Activated naive CD8-positive, alpha-beta T cell treated with anti-CD3 and anti-CD28 coated beads, Interleukin-2, amount 10 ng/mL, durations not matched to agents 7 days and 5 days (primary cell): ENCODE results near the gene MAB21L4. TPM values are rescaled to one million over a fixed set of nuclear protein-coding genes. Genes with fewer than 3 reads are reported as not detected.

Source experiments
- ATAC-seq: fragments of 150-1000 bp; cut with Tn5 transposase; one replicate; pipeline ENCODE4 v1.10.0; 2021; ENCODE audit warnings: low read depth, moderate library complexity
- POLR2A ChIA-PET: fragments of 350-600 bp; sonication (Branson Sonifier 250); formaldehyde crosslinking; loops from one replicate; lab custom pipeline; 2021; ENCODE audit warnings: antibody characterized with exemption; lab: Charles Lee
- DNase-seq: peaks from one replicate; pipeline ENCODE4 v3.0.0; 2021
- H3K27ac Mint-ChIP-seq: one replicate; pipeline ENCODE4 v1.8.0; 2022; ENCODE audit warnings: mild to moderate bottlenecking, mixed read lengths
- H3K27me3 Mint-ChIP-seq: one replicate; pipeline ENCODE4 v1.8.0; 2022; ENCODE audit warnings: mild to moderate bottlenecking, moderate library complexity, mixed read lengths
- H3K36me3 Mint-ChIP-seq: one replicate; pipeline ENCODE4 v1.8.0; 2021; ENCODE audit warnings: mild to moderate bottlenecking, mixed read lengths
- H3K4me1 Mint-ChIP-seq: one replicate; pipeline ENCODE4 v1.8.0; 2021; ENCODE audit warnings: mixed read lengths
- H3K4me3 Mint-ChIP-seq: one replicate; pipeline ENCODE4 v1.8.0; 2022; ENCODE audit warnings: mild to moderate bottlenecking, moderate library complexity, mixed read lengths
- H3K9me3 Mint-ChIP-seq: one replicate; pipeline ENCODE4 v1.8.0; 2021; ENCODE audit warnings: mixed read lengths
- total RNA-seq, 2 experiments: library from RNA; stranded (reverse); gene quantifications; one replicate each; pipeline ENCODE4 v1.2.3, GENCODE V29; 2021

Gene MAB21L4
- total RNA-seq, 2 experiments from 2014 or later: not detected

- Mint-ChIP-seq H3K9me3 (no peaks in the 10 kb centered on the region), H3K4me3 (no peak overlapping the region), H3K36me3 (no peaks in the 10 kb centered on the region), H3K27ac (no peak overlapping the region), H3K4me1 (no peaks in the 10 kb centered on the region), H3K27me3 (no peaks in the 10 kb centered on the region)
- POLR2A ChIA-PET: no interaction called here
- DNase-seq: no peak
- ATAC-seq: no peak
These were observed 33.6 kb upstream of the MAB21L4 start for GRCh38 chr2:240929364-240930095.

DNA sequence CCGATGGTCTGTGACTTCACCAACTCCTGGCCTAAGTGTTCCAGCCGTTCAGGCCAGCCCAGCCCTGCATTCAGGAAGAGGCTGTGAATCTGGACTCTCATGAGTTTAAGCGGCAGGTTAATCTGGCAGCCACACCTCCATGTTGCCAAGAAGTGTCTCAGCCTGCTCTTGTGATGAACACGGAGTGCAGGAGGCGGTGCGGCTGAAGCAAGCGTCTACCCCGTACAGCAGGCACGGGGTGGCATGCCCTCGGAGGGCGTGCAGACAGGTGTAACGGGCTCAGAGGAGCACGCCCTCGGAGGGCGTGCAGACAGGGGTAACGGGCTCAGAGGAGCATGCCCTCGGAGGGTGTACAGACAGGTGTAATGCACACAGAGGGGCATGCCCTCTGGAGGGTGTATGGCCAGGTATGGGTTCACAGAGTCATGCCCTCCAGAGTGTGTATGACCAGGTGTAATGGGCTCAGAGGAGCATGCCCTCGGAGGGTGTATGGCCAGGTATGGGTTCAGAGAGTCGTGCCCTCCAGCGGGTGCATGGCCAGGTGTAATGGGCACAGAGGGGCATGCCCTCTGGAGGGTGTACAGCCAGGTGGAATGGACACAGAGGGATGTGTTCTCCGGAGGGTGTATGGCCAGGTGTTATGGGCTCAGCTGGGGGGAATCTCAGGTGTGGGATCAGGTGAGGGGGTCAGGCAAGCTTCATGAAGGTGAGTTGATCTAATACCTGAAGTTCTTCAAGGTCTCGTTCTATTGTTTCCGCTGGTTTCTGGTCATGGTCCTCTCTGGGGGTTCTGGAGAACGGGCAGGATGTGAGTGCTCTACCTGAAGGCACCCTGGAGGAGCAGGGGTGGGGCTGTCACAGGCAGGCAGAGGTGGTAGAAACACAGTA lies 32.8 kb upstream of the MAB21L4 start:
- no peaks in the 10 kb centered on the region for H3K27me3 Mint-ChIP-seq
- POLR2A ChIA-PET: no interaction called here
- H3K36me3 Mint-ChIP-seq: no peaks in the 10 kb centered on the region
- no peak for DNase-seq
- H3K9me3 Mint-ChIP-seq: no peaks in the 10 kb centered on the region
- no peaks in the 10 kb centered on the region for H3K4me1 Mint-ChIP-seq
- no peak for ATAC-seq
- H3K4me3 Mint-ChIP-seq: no peak overlapping the region
- H3K27ac Mint-ChIP-seq: no peak overlapping the region

GRCh38 chr2:240927390-240927781 lies 31.4 kb upstream of the MAB21L4 start:
- H3K9me3 Mint-ChIP-seq: no peaks in the 10 kb centered on the region
- H3K27ac Mint-ChIP-seq: no peak overlapping the region
- H3K27me3 Mint-ChIP-seq: no peaks in the 10 kb centered on the region
- POLR2A ChIA-PET: no interaction called here
- H3K4me3 Mint-ChIP-seq: no peak overlapping the region
- ATAC-seq (no peak), DNase-seq (no peak)
- no peaks in the 10 kb centered on the region for H3K36me3 Mint-ChIP-seq
- no peaks in the 10 kb centered on the region for H3K4me1 Mint-ChIP-seq

- no peak overlapping the region for H3K27ac Mint-ChIP-seq
- peak; percentile 24 for DNase-seq
- no peaks in the 10 kb centered on the region for H3K9me3 Mint-ChIP-seq
- H3K27me3 Mint-ChIP-seq: no peaks in the 10 kb centered on the region
- POLR2A ChIA-PET: no interaction called here
- ATAC-seq: no peak
- no peaks in the 10 kb centered on the region for H3K4me1 Mint-ChIP-seq
- H3K36me3 Mint-ChIP-seq: no peaks in the 10 kb centered on the region
- H3K4me3 Mint-ChIP-seq: no peak overlapping the region
These were observed 30.8 kb upstream of the MAB21L4 start for GRCh38 chr2:240926516-240927389.

GRCh38 chr2:240925568-240926515 lies 29.9 kb upstream of the MAB21L4 start:
- no peaks in the 10 kb centered on the region for H3K4me1 Mint-ChIP-seq
- H3K9me3 Mint-ChIP-seq: no peaks in the 10 kb centered on the region
- H3K4me3 Mint-ChIP-seq: no peak overlapping the region
- H3K27ac Mint-ChIP-seq: no peak overlapping the region
- ATAC-seq (no peak), DNase-seq (peak; percentile 28)
- POLR2A ChIA-PET: no interaction called here
- no peaks in the 10 kb centered on the region for H3K27me3 Mint-ChIP-seq
- no peaks in the 10 kb centered on the region for H3K36me3 Mint-ChIP-seq

- no peaks in the 10 kb centered on the region for H3K27me3 Mint-ChIP-seq
- POLR2A ChIA-PET: no interaction called here
- H3K36me3 Mint-ChIP-seq: no peaks in the 10 kb centered on the region
- DNase-seq: peak; percentile 27
- no peak for ATAC-seq
- no peak overlapping the region for H3K4me3 Mint-ChIP-seq
- no peaks in the 10 kb centered on the region for H3K9me3 Mint-ChIP-seq
- no peaks in the 10 kb centered on the region for H3K4me1 Mint-ChIP-seq
- H3K27ac Mint-ChIP-seq: no peak overlapping the region
These were observed 29.2 kb upstream of the MAB21L4 start for GRCh38 chr2:240925191-240925567.

DNA sequence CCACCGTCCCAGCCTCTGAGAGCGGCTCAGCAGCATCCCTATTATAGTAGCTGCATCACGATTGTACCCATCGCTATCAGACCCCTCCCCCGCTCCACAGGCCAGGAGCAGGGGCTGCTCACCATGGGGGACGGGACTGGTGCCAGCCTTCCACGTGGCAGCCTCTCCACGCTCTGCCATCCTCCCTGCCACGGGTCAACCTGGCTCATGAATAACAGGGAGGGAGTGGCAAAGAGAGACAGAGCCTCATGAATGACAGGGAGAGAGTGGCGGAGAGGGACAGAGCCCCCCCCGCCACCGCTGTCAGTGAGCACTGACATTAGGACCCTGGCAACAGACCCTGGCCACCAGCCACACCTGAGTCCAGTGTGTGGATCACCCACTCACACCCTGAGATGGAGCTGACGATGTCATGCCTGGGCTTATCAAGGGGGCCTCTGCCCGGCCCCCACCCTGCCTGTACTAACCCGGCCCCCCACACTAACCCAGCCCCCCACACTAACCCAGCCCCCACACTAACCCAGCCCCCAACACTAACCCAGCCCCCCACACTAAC lies 27.1 kb upstream of the MAB21L4 start:
- no peak for ATAC-seq
- H3K9me3 Mint-ChIP-seq: no peaks in the 10 kb centered on the region
- no peak overlapping the region for H3K4me3 Mint-ChIP-seq
- H3K4me1 Mint-ChIP-seq: no peaks in the 10 kb centered on the region
- POLR2A ChIA-PET: no interaction called here
- no peaks in the 10 kb centered on the region for H3K36me3 Mint-ChIP-seq
- no peak for DNase-seq
- H3K27me3 Mint-ChIP-seq: no peaks in the 10 kb centered on the region
- H3K27ac Mint-ChIP-seq: no peak overlapping the region

GRCh38 chr2:240922245-240922981 lies 26.5 kb upstream of the MAB21L4 start:
- POLR2A ChIA-PET: no interaction called here
- H3K4me3 Mint-ChIP-seq: no peak overlapping the region
- no peaks in the 10 kb centered on the region for H3K27me3 Mint-ChIP-seq
- DNase-seq (peak; percentile 30), ATAC-seq (no peak)
- H3K36me3 Mint-ChIP-seq: no peaks in the 10 kb centered on the region
- no peak overlapping the region for H3K27ac Mint-ChIP-seq
- H3K4me1 Mint-ChIP-seq: no peaks in the 10 kb centered on the region
- no peaks in the 10 kb centered on the region for H3K9me3 Mint-ChIP-seq

DNA sequence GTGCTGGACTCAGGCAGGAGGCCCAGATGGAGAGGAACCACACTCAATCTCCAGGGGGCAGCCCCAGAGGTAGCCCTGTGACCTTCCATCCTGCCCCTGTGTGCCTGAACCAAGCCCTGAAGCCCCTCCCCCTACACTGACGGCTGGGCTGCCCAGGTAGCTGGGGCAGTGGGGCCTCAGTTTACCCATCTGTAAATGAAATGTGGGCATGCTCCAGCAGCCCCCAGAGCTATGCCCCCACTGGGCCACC lies 26.0 kb upstream of the MAB21L4 start:
- H3K9me3 Mint-ChIP-seq: no peaks in the 10 kb centered on the region
- peaks cover 1% of the 10 kb centered on the region for H3K27me3 Mint-ChIP-seq
- POLR2A ChIA-PET: no interaction called here
- no peaks in the 10 kb centered on the region for H3K36me3 Mint-ChIP-seq
- no peak overlapping the region for H3K4me3 Mint-ChIP-seq
- ATAC-seq (no peak), DNase-seq (no peak)
- H3K27ac Mint-ChIP-seq: no peak overlapping the region
- H3K4me1 Mint-ChIP-seq: no peaks in the 10 kb centered on the region

GRCh38 chr2:240921311-240921994 lies 25.5 kb upstream of the MAB21L4 start:
- POLR2A ChIA-PET: no interaction called here

GRCh38 chr2:240920783-240921231 lies 24.9 kb upstream of the MAB21L4 start:
- Mint-ChIP-seq H3K4me3 (no peak overlapping the region), H3K4me1 (no peaks in the 10 kb centered on the region)

More at GRCh38 chr2:240921311-240921994, 25.5 kb upstream of the MAB21L4 start:
- H3K4me1 Mint-ChIP-seq: no peaks in the 10 kb centered on the region
- H3K36me3 Mint-ChIP-seq: no peaks in the 10 kb centered on the region
- no peak overlapping the region for H3K27ac Mint-ChIP-seq
- DNase-seq: peak; percentile 27
- H3K4me3 Mint-ChIP-seq: no peak overlapping the region
- ATAC-seq: no peak
- H3K9me3 Mint-ChIP-seq: no peaks in the 10 kb centered on the region
- peaks cover 5% of the 10 kb centered on the region for H3K27me3 Mint-ChIP-seq

More at GRCh38 chr2:240920783-240921231, 24.9 kb upstream of the MAB21L4 start:
- no peak overlapping the region for H3K27ac Mint-ChIP-seq
- H3K9me3 Mint-ChIP-seq: no peaks in the 10 kb centered on the region
- no peak for ATAC-seq
- DNase-seq: peak; percentile 27
- POLR2A ChIA-PET: no interaction called here
- peaks cover 6% of the 10 kb centered on the region for H3K27me3 Mint-ChIP-seq
- H3K36me3 Mint-ChIP-seq: no peaks in the 10 kb centered on the region
